Astrocyte of the spinal cord (primary cell): ENCODE results near the gene INSL6.

Experiments
- DNase-seq: peaks from one replicate; pipeline ENCODE4 v3.0.0; 2011; ENCODE audit warnings: low read depth, low spot score
- H3K4me3 ChIP-seq: 2 replicates; pipeline ENCODE4 v1.5.1; 2011; ENCODE audit warnings: low read depth, mild to moderate bottlenecking, low read length, moderate library complexity
- CTCF ChIP-seq: IDR thresholded peaks from 2 replicates; pipeline ENCODE4 v1.5.1; 2012; ENCODE audit warnings: low read depth, mild to moderate bottlenecking, low read length, inconsistent platforms
- in situ Hi-C: cut with HindIII; loops from 2 replicates; pipeline ENCODE4 v1.10.0; 2017; ENCODE audit warnings: low sequenced_read_pairs

INSL6 gene

GRCh38 chr9:5146241-5146640 is 39.2 kb downstream of the INSL6 start:
- TF ChIP-seq CTCF: no peak
- H3K4me3 ChIP-seq: no peak overlapping the region
- in situ Hi-C loops: no loop called here
- no peak for DNase-seq

DNA sequence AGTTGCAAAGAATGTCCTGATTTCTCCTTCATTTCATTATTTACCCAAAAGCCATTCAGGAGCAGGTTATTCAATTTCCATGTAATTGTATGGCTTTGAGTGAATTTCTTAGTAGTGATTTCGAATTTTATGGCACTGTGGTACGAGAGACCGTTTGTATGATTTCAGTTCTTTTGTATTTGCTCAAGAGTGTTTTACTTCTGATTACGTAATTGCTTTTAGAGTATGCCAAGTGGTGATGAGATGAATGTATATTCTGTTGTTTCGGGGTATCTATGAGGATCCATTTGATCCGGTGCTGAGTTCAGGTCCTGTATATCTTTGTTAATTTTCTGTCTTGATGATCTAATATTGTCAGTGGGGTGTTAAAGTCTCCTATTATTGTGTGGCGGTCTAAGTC is 41.2 kb downstream of the INSL6 start:
- H3K4me3 ChIP-seq: no peak overlapping the region
- no peak for DNase-seq
- in situ Hi-C loops: no loop called here
- no peak for TF ChIP-seq CTCF

- DNase-seq: no peak
- no peak for TF ChIP-seq CTCF
- H3K4me3 ChIP-seq: no peak overlapping the region
- in situ Hi-C loops: no loop called here
Observed at GRCh38 chr9:5140151-5140550, 45.3 kb downstream of the INSL6 start.

- H3K4me3 ChIP-seq: no peak overlapping the region
- in situ Hi-C loops: no loop called here
- TF ChIP-seq CTCF: no peak
- no peak for DNase-seq
Observed at GRCh38 chr9:5122516-5122915, 62.9 kb downstream of the INSL6 start.

GRCh38 chr9:5122116-5122515 is 63.3 kb downstream of the INSL6 start:
- DNase-seq: no peak
- in situ Hi-C loops: no loop called here
- no peak overlapping the region for H3K4me3 ChIP-seq
- no peak for TF ChIP-seq CTCF

DNA sequence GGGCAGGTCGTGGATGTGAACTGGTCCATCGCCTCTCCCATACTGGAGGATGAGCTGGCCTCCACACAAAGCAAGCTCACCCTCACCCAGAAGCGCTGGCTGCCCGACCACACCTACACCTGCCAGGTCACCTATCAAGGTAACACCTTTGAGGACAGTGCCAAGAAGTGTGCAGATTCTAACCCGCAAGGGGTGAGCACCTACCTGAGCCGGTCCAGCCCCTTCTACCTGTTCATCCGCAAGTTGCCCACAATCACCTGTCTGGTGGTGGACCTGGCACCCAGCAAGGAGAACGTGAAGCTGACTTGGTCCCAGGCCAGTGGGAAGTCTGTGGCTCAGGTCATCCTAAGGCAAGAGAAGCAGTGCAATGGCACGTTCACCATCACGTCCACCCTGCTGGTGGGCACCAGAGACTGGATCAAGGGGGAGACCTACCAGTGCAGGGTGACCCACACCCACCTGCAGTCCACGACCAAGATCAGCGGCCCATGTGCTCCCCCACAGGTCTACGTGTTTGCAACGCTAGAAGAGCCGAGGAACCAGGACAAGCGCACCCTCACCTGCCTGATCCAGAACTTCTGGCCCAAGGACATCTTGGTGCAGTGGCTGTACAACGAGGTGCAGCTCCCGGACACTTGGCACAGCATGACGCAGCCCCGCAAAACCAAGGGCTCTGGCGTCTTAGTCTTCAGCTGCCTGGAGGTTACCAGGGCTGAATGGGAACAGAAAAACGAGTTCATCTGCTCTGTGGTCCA is 71.3 kb downstream of the INSL6 start:
- no peak for TF ChIP-seq CTCF

More for the DNA sequence above, 71.3 kb downstream of the INSL6 start:
- no peak overlapping the region for H3K4me3 ChIP-seq
- DNase-seq: no peak
- in situ Hi-C loops: no loop called here
